ENCODE results near the gene KLHL22.
A peak's percentile ranks its signal among the peaks of the same experiment; 100 is the strongest.

Gene KLHL22

GRCh38 chr22:20495861-20496681 is 476 bp upstream of the KLHL22 start:
- DNase-seq (ENCODE audit: low read depth in 2 of 2), result peak; percentile 87 to 94
- peak overlapping the region; percentile 69 to 71 for H3K4me3 ChIP-seq (replicated peaks in 1 of 2; ENCODE audit: low read depth in 2 of 2, low read length in 2 of 2)
- TF ChIP-seq, protein P1, sequence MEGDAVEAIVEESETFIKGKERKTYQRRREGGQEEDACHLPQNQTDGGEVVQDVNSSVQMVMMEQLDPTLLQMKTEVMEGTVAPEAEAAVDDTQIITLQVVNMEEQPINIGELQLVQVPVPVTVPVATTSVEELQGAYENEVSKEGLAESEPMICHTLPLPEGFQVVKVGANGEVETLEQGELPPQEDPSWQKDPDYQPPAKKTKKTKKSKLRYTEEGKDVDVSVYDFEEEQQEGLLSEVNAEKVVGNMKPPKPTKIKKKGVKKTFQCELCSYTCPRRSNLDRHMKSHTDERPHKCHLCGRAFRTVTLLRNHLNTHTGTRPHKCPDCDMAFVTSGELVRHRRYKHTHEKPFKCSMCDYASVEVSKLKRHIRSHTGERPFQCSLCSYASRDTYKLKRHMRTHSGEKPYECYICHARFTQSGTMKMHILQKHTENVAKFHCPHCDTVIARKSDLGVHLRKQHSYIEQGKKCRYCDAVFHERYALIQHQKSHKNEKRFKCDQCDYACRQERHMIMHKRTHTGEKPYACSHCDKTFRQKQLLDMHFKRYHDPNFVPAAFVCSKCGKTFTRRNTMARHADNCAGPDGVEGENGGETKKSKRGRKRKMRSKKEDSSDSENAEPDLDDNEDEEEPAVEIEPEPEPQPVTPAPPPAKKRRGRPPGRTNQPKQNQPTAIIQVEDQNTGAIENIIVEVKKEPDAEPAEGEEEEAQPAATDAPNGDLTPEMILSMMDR (IDR thresholded peaks at IDR 0.05; ENCODE audit: low read depth, low read length), result peak; percentile 88

- no peak for DNase-seq (ENCODE audit: low read depth in 2 of 2)
- H3K4me3 ChIP-seq (replicated peaks in 1 of 2; ENCODE audit: low read depth in 2 of 2, low read length in 2 of 2), result no peak overlapping the region
- TF ChIP-seq, protein P1 (IDR thresholded peaks at IDR 0.05; ENCODE audit: low read depth, low read length), result no peak
These were observed 4.2 kb downstream of the KLHL22 start for GRCh38 chr22:20491346-20491745.

- H3K4me3 ChIP-seq (replicated peaks in 1 of 2; ENCODE audit: low read depth in 2 of 2, low read length in 2 of 2), result no peak overlapping the region
- DNase-seq (ENCODE audit: low read depth in 2 of 2), result no peak
- TF ChIP-seq, protein P1 (IDR thresholded peaks at IDR 0.05; ENCODE audit: low read depth, low read length), result no peak
These were observed 4.7 kb downstream of the KLHL22 start for GRCh38 chr22:20490941-20491307.

- no peak overlapping the region for H3K4me3 ChIP-seq (replicated peaks in 1 of 2; ENCODE audit: low read depth in 2 of 2, low read length in 2 of 2)
- TF ChIP-seq, protein P1 (IDR thresholded peaks at IDR 0.05; ENCODE audit: low read depth, low read length), result no peak
- DNase-seq (ENCODE audit: low read depth in 2 of 2), result no peak
These were observed 5.2 kb downstream of the KLHL22 start for GRCh38 chr22:20490183-20490940.

- DNase-seq (ENCODE audit: low read depth in 2 of 2), result no peak
- H3K4me3 ChIP-seq (replicated peaks in 1 of 2; ENCODE audit: low read depth in 2 of 2, low read length in 2 of 2), result no peak overlapping the region
These were observed 6.6 kb downstream of the KLHL22 start for GRCh38 chr22:20488946-20489345.

DNA sequence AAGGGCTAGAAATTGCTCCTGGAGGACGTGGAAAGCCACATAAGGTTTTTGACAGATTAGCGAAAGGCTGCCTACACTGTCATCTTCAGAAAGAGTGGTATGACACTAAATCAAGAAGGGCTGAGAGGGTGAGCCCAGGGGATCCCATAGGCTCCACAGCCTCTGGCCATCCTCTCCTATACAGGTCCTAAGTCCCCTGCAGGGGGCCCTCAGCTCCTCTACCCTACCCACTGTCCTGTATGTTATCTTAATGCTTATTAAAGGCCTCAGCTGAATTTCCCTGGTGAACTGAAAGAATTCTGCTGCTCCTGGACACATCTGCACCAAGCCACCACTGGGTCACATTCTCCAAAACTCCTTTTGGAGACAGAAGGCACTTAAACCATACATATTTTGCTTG is 7.9 kb downstream of the KLHL22 start:
- no peak for DNase-seq (ENCODE audit: low read depth in 2 of 2)
- TF ChIP-seq, protein P1 (IDR thresholded peaks at IDR 0.05; ENCODE audit: low read depth, low read length), result no peak
- no peak overlapping the region for H3K4me3 ChIP-seq (replicated peaks in 1 of 2; ENCODE audit: low read depth in 2 of 2, low read length in 2 of 2)

More at GRCh38 chr22:20488946-20489345, 6.6 kb downstream of the KLHL22 start:
- TF ChIP-seq, protein P1 (IDR thresholded peaks at IDR 0.05; ENCODE audit: low read depth, low read length), result no peak
